ENCODE data around the gene FGF21. TPM values are rescaled to one million over a fixed set of nuclear protein-coding genes. Genes with fewer than 3 reads are reported as not detected.

FGF21 gene
- total and polyA plus RNA-seq, 2 donors from 2014 or later, result not detected

- Histone ChIP-seq H3K36me3 (ENCODE audit: control insufficient read depth in 2 of 3, insufficient read depth in 3 of 3, low read length in 3 of 3) (no peaks in the 10 kb centered on the region), H3K9ac (ENCODE audit: low read length in 3 of 3) (peak overlapping the region in 1 of 3 donors; percentile 67), H3K27me3 (ENCODE audit: control insufficient read depth, insufficient read depth, low read length) (no peaks in the 10 kb centered on the region), H3K27ac (ENCODE audit: low read depth in 2 of 2, low read length in 2 of 2) (peak overlapping the region; percentile 73 to 80), H3K4me1 (ENCODE audit: control insufficient read depth in 2 of 3, insufficient read depth in 2 of 3, low read depth in 1 of 3, low read length in 3 of 3) (peaks cover 0 to 5% (median 0%) of the 10 kb centered on the region in 3 donors), H3K4me3 (ENCODE audit: low read length in 3 of 3) (peak overlapping the region in 2 of 3 donors; percentile 49 to 68), H3K9me3 (ENCODE audit: control insufficient read depth in 2 of 3, insufficient read depth in 1 of 3, low read length in 3 of 3) (no peaks in the 10 kb centered on the region)
- peak; percentile 58 to 84 (median 69) for DNase-seq
- FAIRE-seq, result no peak
- intact Hi-C loops (cut with DNase I), result no loop called here
- TF ChIP-seq CTCF (IDR thresholded peaks at IDR 0.05; ENCODE audit: borderline replicate concordance, extremely low read depth, insufficient read depth), result no peak
These were observed 51.7 kb downstream of the FGF21 start for GRCh38 chr19:48806818-48807589.

GRCh38 chr19:48807590-48808308 is 52.4 kb downstream of the FGF21 start:
- H3K9me3 ChIP-seq (ENCODE audit: control insufficient read depth in 2 of 3, insufficient read depth in 1 of 3, low read length in 3 of 3), result no peaks in the 10 kb centered on the region
- H3K9ac ChIP-seq (ENCODE audit: low read length in 3 of 3), result peak overlapping the region in 1 of 3 donors; percentile 67
- no peak for TF ChIP-seq CTCF (IDR thresholded peaks at IDR 0.05; ENCODE audit: borderline replicate concordance, extremely low read depth, insufficient read depth)
- no peaks in the 10 kb centered on the region for H3K36me3 ChIP-seq (ENCODE audit: control insufficient read depth in 2 of 3, insufficient read depth in 3 of 3, low read length in 3 of 3)
- H3K27me3 ChIP-seq (ENCODE audit: control insufficient read depth, insufficient read depth, low read length), result no peaks in the 10 kb centered on the region
- DNase-seq, result peak in 1 of 5 donors; percentile 65
- peaks cover 0 to 5% (median 3%) of the 10 kb centered on the region in 3 donors for H3K4me1 ChIP-seq (ENCODE audit: control insufficient read depth in 2 of 3, insufficient read depth in 2 of 3, low read depth in 1 of 3, low read length in 3 of 3)
- FAIRE-seq, result no peak
- peak overlapping the region; percentile 14 to 68 (median 49) for H3K4me3 ChIP-seq (ENCODE audit: low read length in 3 of 3)
- intact Hi-C loops (cut with DNase I), result no loop called here
- peak overlapping the region; percentile 73 to 80 for H3K27ac ChIP-seq (ENCODE audit: low read depth in 2 of 2, low read length in 2 of 2)

Other genes with a start within 250 kb of the FGF21 start
- gene LMTK3, start 243.7 kb upstream of the FGF21 start, total RNA-seq, result 8.4 TPM
- 4.2 TPM for gene LMTK3, start 243.7 kb upstream of the FGF21 start, polyA plus RNA-seq (ENCODE audit: insufficient read depth, low read depth, low replicate concordance)
- 2.3 TPM for gene SULT2B1, start 203.4 kb upstream of the FGF21 start, total RNA-seq
- 2.3 TPM for gene SULT2B1, start 203.4 kb upstream of the FGF21 start, polyA plus RNA-seq (ENCODE audit: insufficient read depth, low read depth, low replicate concordance)
- gene SPACA4, start 148.8 kb upstream of the FGF21 start, total RNA-seq, result not detected
- not detected for gene SPACA4, start 148.8 kb upstream of the FGF21 start, polyA plus RNA-seq (ENCODE audit: insufficient read depth, low read depth, low replicate concordance)
- gene FAM83E, start 140.4 kb upstream of the FGF21 start, total RNA-seq, result 15.9 TPM
- gene FAM83E, start 140.4 kb upstream of the FGF21 start, polyA plus RNA-seq (ENCODE audit: insufficient read depth, low read depth, low replicate concordance), result 0.41 TPM
- gene RPL18, start 136.3 kb upstream of the FGF21 start, total RNA-seq, result 986 TPM
- 1,596 TPM for gene RPL18, start 136.3 kb upstream of the FGF21 start, polyA plus RNA-seq (ENCODE audit: insufficient read depth, low read depth, low replicate concordance)
- gene SPHK2, start 136.0 kb upstream of the FGF21 start, total RNA-seq, result 23.3 TPM
- gene SPHK2, start 136.0 kb upstream of the FGF21 start, polyA plus RNA-seq (ENCODE audit: insufficient read depth, low read depth, low replicate concordance), result 37.2 TPM
- 14.5 TPM for gene DBP, start 118.1 kb upstream of the FGF21 start, total RNA-seq
- gene DBP, start 118.1 kb upstream of the FGF21 start, polyA plus RNA-seq (ENCODE audit: insufficient read depth, low read depth, low replicate concordance), result 20.4 TPM
- 11.6 TPM for gene CA11, start 109.3 kb upstream of the FGF21 start, total RNA-seq
- 42.3 TPM for gene CA11, start 109.3 kb upstream of the FGF21 start, polyA plus RNA-seq (ENCODE audit: insufficient read depth, low read depth, low replicate concordance)
- 0.85 TPM for gene NTN5, start 82.5 kb upstream of the FGF21 start, total RNA-seq
- 0.52 TPM for gene NTN5, start 82.5 kb upstream of the FGF21 start, polyA plus RNA-seq (ENCODE audit: insufficient read depth, low read depth, low replicate concordance)
- 5.8 TPM for gene FUT2, start 59.6 kb upstream of the FGF21 start, total RNA-seq
- gene FUT2, start 59.6 kb upstream of the FGF21 start, polyA plus RNA-seq (ENCODE audit: insufficient read depth, low read depth, low replicate concordance), result 0.28 TPM
- gene MAMSTR, start 35.8 kb upstream of the FGF21 start, total RNA-seq, result 2.2 TPM
- 3.6 TPM for gene MAMSTR, start 35.8 kb upstream of the FGF21 start, polyA plus RNA-seq (ENCODE audit: insufficient read depth, low read depth, low replicate concordance)
- gene RASIP1, start 14.9 kb upstream of the FGF21 start, total RNA-seq, result 23.3 TPM
- gene RASIP1, start 14.9 kb upstream of the FGF21 start, polyA plus RNA-seq (ENCODE audit: insufficient read depth, low read depth, low replicate concordance), result 13.6 TPM
- gene IZUMO1, start 8.6 kb upstream of the FGF21 start, total RNA-seq, result 0.79 TPM
- gene IZUMO1, start 8.6 kb upstream of the FGF21 start, polyA plus RNA-seq (ENCODE audit: insufficient read depth, low read depth, low replicate concordance), result not detected
- 4.3 TPM for gene FUT1, start 2.9 kb upstream of the FGF21 start, total RNA-seq
- gene FUT1, start 2.9 kb upstream of the FGF21 start, polyA plus RNA-seq (ENCODE audit: insufficient read depth, low read depth, low replicate concordance), result 2.3 TPM
- 55.3 TPM for gene BCAT2, start 55.5 kb downstream of the FGF21 start, total RNA-seq
- 69.4 TPM for gene BCAT2, start 55.5 kb downstream of the FGF21 start, polyA plus RNA-seq (ENCODE audit: insufficient read depth, low read depth, low replicate concordance)
- 5.2 TPM for gene HSD17B14, start 81.0 kb downstream of the FGF21 start, total RNA-seq
- 141 TPM for gene HSD17B14, start 81.0 kb downstream of the FGF21 start, polyA plus RNA-seq (ENCODE audit: insufficient read depth, low read depth, low replicate concordance)
- gene PLEKHA4, start 113.1 kb downstream of the FGF21 start, total RNA-seq, result 79.1 TPM
- 22.9 TPM for gene PLEKHA4, start 113.1 kb downstream of the FGF21 start, polyA plus RNA-seq (ENCODE audit: insufficient read depth, low read depth, low replicate concordance)
- 45.1 TPM for gene PPP1R15A, start 116.9 kb downstream of the FGF21 start, total RNA-seq
- gene PPP1R15A, start 116.9 kb downstream of the FGF21 start, polyA plus RNA-seq (ENCODE audit: insufficient read depth, low read depth, low replicate concordance), result 24.7 TPM
- gene TULP2, start 143.2 kb downstream of the FGF21 start, total RNA-seq, result not detected
- not detected for gene TULP2, start 143.2 kb downstream of the FGF21 start, polyA plus RNA-seq (ENCODE audit: insufficient read depth, low read depth, low replicate concordance)
- 265 TPM for gene NUCB1, start 144.8 kb downstream of the FGF21 start, total RNA-seq
- 503 TPM for gene NUCB1, start 144.8 kb downstream of the FGF21 start, polyA plus RNA-seq (ENCODE audit: insufficient read depth, low read depth, low replicate concordance)
- 0.60 TPM for gene DHDH, start 178.2 kb downstream of the FGF21 start, total RNA-seq
- gene DHDH, start 178.2 kb downstream of the FGF21 start, polyA plus RNA-seq (ENCODE audit: insufficient read depth, low read depth, low replicate concordance), result 26.3 TPM
- gene BAX, start 199.4 kb downstream of the FGF21 start, total RNA-seq, result 76.7 TPM
- gene BAX, start 199.4 kb downstream of the FGF21 start, polyA plus RNA-seq (ENCODE audit: insufficient read depth, low read depth, low replicate concordance), result 141 TPM
- 1,841 TPM for gene FTL, start 209.8 kb downstream of the FGF21 start, total RNA-seq
- gene FTL, start 209.8 kb downstream of the FGF21 start, polyA plus RNA-seq (ENCODE audit: insufficient read depth, low read depth, low replicate concordance), result 17,016 TPM
- gene GYS1, start 237.8 kb downstream of the FGF21 start, total RNA-seq, result 41.5 TPM
- gene GYS1, start 237.8 kb downstream of the FGF21 start, polyA plus RNA-seq (ENCODE audit: insufficient read depth, low read depth, low replicate concordance), result 23.9 TPM
- 57.0 TPM for gene RUVBL2, start 238.4 kb downstream of the FGF21 start, total RNA-seq
- 83.6 TPM for gene RUVBL2, start 238.4 kb downstream of the FGF21 start, polyA plus RNA-seq (ENCODE audit: insufficient read depth, low read depth, low replicate concordance)